ENCODE results near the gene AFAP1L1.

AFAP1L1 gene

DNA sequence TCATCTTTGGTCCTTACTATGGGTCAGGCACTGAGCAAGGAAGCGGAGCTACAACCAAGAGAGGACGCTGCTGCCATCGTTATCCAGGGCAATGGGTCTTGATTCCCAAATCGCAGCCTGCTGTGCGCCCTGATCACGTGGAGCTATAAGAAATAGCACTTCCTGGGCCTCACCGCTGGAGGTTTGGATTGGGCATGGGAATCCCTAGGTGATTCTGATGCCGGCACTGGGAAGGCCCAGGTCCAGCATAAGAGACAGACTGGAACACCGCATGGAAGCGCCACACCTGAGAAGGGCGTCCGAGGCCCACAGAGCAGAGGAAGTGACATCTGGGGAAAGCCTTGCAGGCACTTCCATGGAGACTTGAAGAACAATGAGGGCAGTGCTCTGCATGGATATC, 104.4 kb downstream of the AFAP1L1 start:
- Histone ChIP-seq H3K9me3 (ENCODE audit: low read depth, low read length) (no peaks in the 10 kb centered on the region), H3K9ac (ENCODE audit: insufficient read length) (no peak overlapping the region), H3K27ac (no peak overlapping the region), H3K36me3 (ENCODE audit: insufficient read depth, low read length) (no peaks in the 10 kb centered on the region), H3K4me3 (no peak overlapping the region)
- TF ChIP-seq POLR2AphosphoS5 (IDR thresholded peaks at IDR 0.05; ENCODE audit: borderline replicate concordance, low read depth, low read length) (no peak), FOXP2 (optimal IDR thresholded peaks at IDR 0.05; ENCODE audit: control extremely low read depth, extremely low read length, insufficient read depth) (no peak), EZH2 (IDR thresholded peaks at IDR 0.05) (no peak)
- no peak for DNase-seq (ENCODE audit: low read depth, low spot score)

GRCh38 chr5:149376711-149377447, 105.2 kb downstream of the AFAP1L1 start:
- no peak for DNase-seq (ENCODE audit: low read depth, low spot score)
- H3K9ac ChIP-seq (ENCODE audit: insufficient read length): no peak overlapping the region
- no peaks in the 10 kb centered on the region for H3K9me3 ChIP-seq (ENCODE audit: low read depth, low read length)
- no peaks in the 10 kb centered on the region for H3K36me3 ChIP-seq (ENCODE audit: insufficient read depth, low read length)
- H3K4me3 ChIP-seq: no peak overlapping the region
- no peak overlapping the region for H3K27ac ChIP-seq
- no peak for TF ChIP-seq FOXP2 (optimal IDR thresholded peaks at IDR 0.05; ENCODE audit: control extremely low read depth, extremely low read length, insufficient read depth)
- TF ChIP-seq EZH2 (IDR thresholded peaks at IDR 0.05): no peak
- no peak for TF ChIP-seq POLR2AphosphoS5 (IDR thresholded peaks at IDR 0.05; ENCODE audit: borderline replicate concordance, low read depth, low read length)

DNA sequence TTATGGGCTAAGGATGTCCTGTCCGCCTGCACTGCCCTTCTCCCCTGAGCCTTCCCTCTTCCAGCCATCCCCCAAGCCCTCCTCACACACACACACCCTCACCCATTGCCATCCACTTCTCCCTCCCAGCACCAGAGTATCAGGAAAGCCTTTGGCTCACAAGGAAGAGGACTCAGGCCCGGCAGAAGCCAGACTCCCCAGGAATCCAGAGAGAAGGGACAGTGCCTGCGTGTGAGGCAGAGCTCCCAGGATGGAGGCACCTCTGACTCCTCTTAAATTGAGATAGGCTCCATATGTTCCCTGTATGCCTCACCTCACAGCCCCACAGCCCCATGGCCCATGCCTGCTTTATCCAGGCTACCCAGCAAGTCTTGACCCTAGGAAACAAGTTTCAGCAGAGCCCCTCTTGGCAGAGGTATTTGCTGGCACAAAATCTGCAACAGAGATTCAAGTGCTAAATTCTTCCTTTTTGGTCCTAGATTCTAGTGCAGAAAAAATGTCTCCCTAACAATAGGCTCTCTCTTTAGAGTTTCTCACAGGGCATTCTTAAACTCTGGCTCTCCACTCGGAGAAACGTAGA, 106.7 kb downstream of the AFAP1L1 start:
- H3K27ac ChIP-seq: no peak overlapping the region
- DNase-seq (ENCODE audit: low read depth, low spot score): no peak
- no peaks in the 10 kb centered on the region for H3K36me3 ChIP-seq (ENCODE audit: insufficient read depth, low read length)
- no peak overlapping the region for H3K9ac ChIP-seq (ENCODE audit: insufficient read length)
- TF ChIP-seq EZH2 (IDR thresholded peaks at IDR 0.05): no peak
- no peak for TF ChIP-seq POLR2AphosphoS5 (IDR thresholded peaks at IDR 0.05; ENCODE audit: borderline replicate concordance, low read depth, low read length)
- TF ChIP-seq FOXP2 (optimal IDR thresholded peaks at IDR 0.05; ENCODE audit: control extremely low read depth, extremely low read length, insufficient read depth): no peak
- no peaks in the 10 kb centered on the region for H3K9me3 ChIP-seq (ENCODE audit: low read depth, low read length)
- H3K4me3 ChIP-seq: no peak overlapping the region

DNA sequence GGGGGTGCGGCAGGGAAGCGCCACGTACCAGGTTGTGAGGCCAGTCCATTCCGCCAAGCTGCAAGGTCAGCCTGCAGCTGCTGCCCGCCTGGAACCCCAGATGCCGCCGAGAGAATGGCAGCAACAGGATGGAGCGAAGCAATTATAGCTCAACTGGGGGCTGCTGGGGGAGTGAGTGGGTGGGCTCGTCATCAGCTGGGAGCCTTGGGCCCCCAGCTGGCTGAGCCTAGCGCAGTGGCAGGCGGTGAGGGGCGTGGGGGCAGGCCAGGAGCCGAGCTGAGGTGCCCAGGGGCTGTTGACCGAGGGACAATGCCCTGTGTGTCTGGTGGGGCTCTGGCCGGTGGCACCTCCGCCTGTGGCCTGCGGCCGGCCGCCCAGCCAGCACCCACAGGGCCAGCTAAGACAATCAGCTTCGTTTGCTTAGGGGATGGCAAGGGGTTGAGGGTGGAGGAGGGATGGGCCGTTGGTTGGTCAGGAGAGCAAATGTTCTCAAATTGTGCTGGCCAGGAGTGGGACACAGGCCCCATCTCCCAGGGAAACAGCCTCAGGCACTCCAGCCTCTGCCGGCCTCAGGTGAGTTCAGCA, 107.6 kb downstream of the AFAP1L1 start, which contains the start of gene IL17B:
Gene IL17B (minus strand): TSS at position 116 of the 585 bp plus-strand sequence. CDS start 67 bp downstream, at position 49.
- Histone ChIP-seq H3K27ac (no peak within 1 kb of the TSS), H3K36me3 (ENCODE audit: insufficient read depth, low read length) (no peaks in the 10 kb centered on the region), H3K9me3 (ENCODE audit: low read depth, low read length) (no peaks in the 10 kb centered on the region), H3K4me3 (no peak within 1 kb of the TSS), H3K9ac (ENCODE audit: insufficient read length) (no peak within 1 kb of the TSS)
- no peak for TF ChIP-seq EZH2 (IDR thresholded peaks at IDR 0.05)
- no peak for DNase-seq (ENCODE audit: low read depth, low spot score)

DNA sequence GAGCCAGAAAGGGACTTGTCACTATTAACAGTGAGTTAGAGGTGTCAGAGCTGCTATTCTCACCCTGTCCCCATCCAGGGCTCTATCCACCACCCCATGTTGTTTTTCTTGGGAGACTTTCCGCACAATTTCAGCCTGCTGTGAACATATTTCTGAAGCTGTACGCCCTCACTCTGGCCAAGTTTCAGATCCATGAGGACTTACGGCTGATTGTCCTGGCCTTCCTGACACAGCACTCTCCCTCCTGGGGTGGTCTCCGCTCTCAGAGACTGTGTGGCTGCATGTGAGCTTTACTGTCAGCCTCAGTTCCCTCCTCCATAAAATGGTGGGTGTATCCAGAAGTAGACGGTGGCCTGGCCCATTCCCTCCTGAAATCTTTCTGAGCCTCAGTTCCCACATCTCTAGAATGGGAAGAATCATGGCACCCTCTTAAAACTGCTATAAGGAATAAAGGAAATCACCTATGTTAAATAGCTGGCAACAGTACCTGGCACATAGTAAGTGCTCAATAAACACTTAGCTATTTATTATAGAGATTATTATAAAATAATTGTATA, 108.2 kb downstream of the AFAP1L1 start:
- TF ChIP-seq FOXP2 (optimal IDR thresholded peaks at IDR 0.05; ENCODE audit: control extremely low read depth, extremely low read length, insufficient read depth) (no peak), EZH2 (IDR thresholded peaks at IDR 0.05) (no peak), POLR2AphosphoS5 (IDR thresholded peaks at IDR 0.05; ENCODE audit: borderline replicate concordance, low read depth, low read length) (no peak)
- no peak for DNase-seq (ENCODE audit: low read depth, low spot score)
- no peak overlapping the region for H3K27ac ChIP-seq
- H3K4me3 ChIP-seq: no peak overlapping the region
- no peaks in the 10 kb centered on the region for H3K9me3 ChIP-seq (ENCODE audit: low read depth, low read length)
- no peaks in the 10 kb centered on the region for H3K36me3 ChIP-seq (ENCODE audit: insufficient read depth, low read length)
- H3K9ac ChIP-seq (ENCODE audit: insufficient read length): no peak overlapping the region

DNA sequence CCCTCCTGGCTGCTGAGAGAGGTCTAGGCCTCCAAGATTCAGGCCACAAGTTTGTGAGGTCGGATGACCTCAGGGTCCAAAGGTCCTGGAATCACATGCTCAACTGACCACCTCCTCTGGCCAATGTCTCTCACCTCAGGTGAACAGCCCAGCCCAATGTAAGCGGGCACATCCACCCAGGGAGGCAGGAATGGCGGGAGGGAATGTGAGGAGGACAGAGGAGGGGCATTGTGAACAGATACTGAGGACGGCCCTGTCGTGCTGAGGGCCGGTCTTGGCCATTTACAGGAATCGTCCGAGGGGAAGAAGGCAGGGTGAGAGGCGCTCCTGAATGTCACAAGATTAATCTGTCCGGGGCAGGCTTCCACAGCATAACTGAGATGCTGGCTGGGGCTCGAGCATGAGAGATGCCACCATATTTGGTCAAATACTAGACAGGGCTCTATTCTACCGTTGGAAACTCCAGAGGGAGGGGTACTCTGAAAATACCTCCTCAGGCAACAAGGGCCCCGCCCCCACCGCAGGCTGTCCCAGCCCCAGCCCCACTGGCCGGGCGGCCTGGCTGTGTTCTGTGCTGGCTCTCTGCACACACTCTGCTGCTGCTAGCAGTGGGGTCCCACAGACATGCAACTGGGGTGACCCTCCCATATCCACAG, 108.9 kb downstream of the AFAP1L1 start:
- no peaks in the 10 kb centered on the region for H3K36me3 ChIP-seq (ENCODE audit: insufficient read depth, low read length)
- DNase-seq (ENCODE audit: low read depth, low spot score): no peak
- H3K27ac ChIP-seq: no peak overlapping the region
- no peak overlapping the region for H3K4me3 ChIP-seq
- H3K9me3 ChIP-seq (ENCODE audit: low read depth, low read length): no peaks in the 10 kb centered on the region
- TF ChIP-seq POLR2AphosphoS5 (IDR thresholded peaks at IDR 0.05; ENCODE audit: borderline replicate concordance, low read depth, low read length) (no peak), FOXP2 (optimal IDR thresholded peaks at IDR 0.05; ENCODE audit: control extremely low read depth, extremely low read length, insufficient read depth) (no peak), EZH2 (IDR thresholded peaks at IDR 0.05) (no peak)
- no peak overlapping the region for H3K9ac ChIP-seq (ENCODE audit: insufficient read length)

- TF ChIP-seq POLR2AphosphoS5 (IDR thresholded peaks at IDR 0.05; ENCODE audit: borderline replicate concordance, low read depth, low read length) (no peak), FOXP2 (optimal IDR thresholded peaks at IDR 0.05; ENCODE audit: control extremely low read depth, extremely low read length, insufficient read depth) (no peak), EZH2 (IDR thresholded peaks at IDR 0.05) (no peak)
- H3K9ac ChIP-seq (ENCODE audit: insufficient read length): no peak overlapping the region
- H3K4me3 ChIP-seq: no peak overlapping the region
- no peak for DNase-seq (ENCODE audit: low read depth, low spot score)
- no peaks in the 10 kb centered on the region for H3K9me3 ChIP-seq (ENCODE audit: low read depth, low read length)
- no peaks in the 10 kb centered on the region for H3K36me3 ChIP-seq (ENCODE audit: insufficient read depth, low read length)
- H3K27ac ChIP-seq: no peak overlapping the region
Measured at GRCh38 chr5:149381261-149381985, 109.8 kb downstream of the AFAP1L1 start.

GRCh38 chr5:149381986-149382338, 110.3 kb downstream of the AFAP1L1 start:
- TF ChIP-seq POLR2AphosphoS5 (IDR thresholded peaks at IDR 0.05; ENCODE audit: borderline replicate concordance, low read depth, low read length) (no peak), FOXP2 (optimal IDR thresholded peaks at IDR 0.05; ENCODE audit: control extremely low read depth, extremely low read length, insufficient read depth) (no peak), EZH2 (IDR thresholded peaks at IDR 0.05) (no peak)
- H3K27ac ChIP-seq: no peak overlapping the region
- no peak overlapping the region for H3K4me3 ChIP-seq
- DNase-seq (ENCODE audit: low read depth, low spot score): no peak
- no peak overlapping the region for H3K9ac ChIP-seq (ENCODE audit: insufficient read length)
- no peaks in the 10 kb centered on the region for H3K9me3 ChIP-seq (ENCODE audit: low read depth, low read length)
- H3K36me3 ChIP-seq (ENCODE audit: insufficient read depth, low read length): no peaks in the 10 kb centered on the region
